Endothelial cell of umbilical vein (primary cell): ENCODE results near the gene LNX2. TPM values are rescaled to one million over a fixed set of nuclear protein-coding genes. Genes with fewer than 3 reads are reported as not detected.

Source experiments
- BruUV-seq: library from RNA; stranded (reverse); fragments of 400-500 nt; replicated peaks from 2 replicates; lab custom pipeline; 2021; lab: Mats Ljungman, UMichigan
- CTCF ChIA-PET: fragments of 300-600, 350-600 bp; sonication (Branson Sonifier 250); formaldehyde crosslinking; loops from one replicate; lab custom pipeline; 2021; ENCODE audit warnings: antibody characterized with exemption, inconsistent platforms; lab: Charles Lee
- POLR2A ChIA-PET: fragments of 300-600, 350-600 bp; sonication (Branson Sonifier 250); formaldehyde crosslinking; loops from one replicate; lab custom pipeline; 2021; ENCODE audit warnings: antibody characterized with exemption, inconsistent platforms; lab: Charles Lee
- DNase-seq: peaks from one replicate; pipeline ENCODE4 v3.0.0-alpha.2; 2011; ENCODE audit warnings: low read depth, low spot score
- FAIRE-seq: peaks from 2 replicates; lab custom pipeline; 2011; peaks lifted over from hg19 to GRCh38; lab: Jason Lieb, UNC
- H2AFZ ChIP-seq: 2 replicates; pipeline ENCODE4 v1.6.0; 2012; ENCODE audit warnings: low read depth, low read length, control low read depth, inconsistent platforms
- H3K27ac ChIP-seq: 2 replicates; pipeline ENCODE4 v1.5.1; 2011; ENCODE audit warnings: low read depth, mild to moderate bottlenecking, control low read depth, low read length, moderate library complexity; ENCODE audit not compliant: insufficient read depth
- H3K27me3 ChIP-seq, 2 experiments: 2 replicates each; pipeline versions ENCODE4 v1.6.0 to v1.6.1; 2011; ENCODE audit warnings: low read length in 2 of 2, mixed read lengths in 1 of 2; ENCODE audit not compliant: control insufficient read depth in 2 of 2, insufficient read depth in 2 of 2
- H3K36me3 ChIP-seq, 2 experiments: 2 replicates in 1 of 2; 3 replicates in 1 of 2; pipeline ENCODE4 v1.5.1; 2011; ENCODE audit warnings: low read length in 2 of 2, mild to moderate bottlenecking in 1 of 2, moderate library complexity in 1 of 2; ENCODE audit not compliant: control insufficient read depth in 2 of 2, insufficient read depth in 2 of 2; ENCODE audit errors: extremely low read depth in 1 of 2
- H3K4me1 ChIP-seq: 3 replicates; pipeline ENCODE4 v1.5.1; 2011; ENCODE audit warnings: mild to moderate bottlenecking, low read length; ENCODE audit not compliant: control insufficient read depth, insufficient read depth; ENCODE audit errors: extremely low read depth
- H3K4me2 ChIP-seq: 2 replicates; pipeline ENCODE4 v1.6.1; 2011; ENCODE audit warnings: low read length, control low read depth, mixed read lengths; ENCODE audit not compliant: insufficient read depth
- H3K4me3 ChIP-seq, 3 experiments: fragments of 200-600 bp in 1 of 3; sonication (generic), shearing (Covaris generic) in 1 of 3; replicated peaks in 1 of 3; 2 replicates each; pipeline ENCODE4 v1.5.1; 2011 to 2016; ENCODE audit warnings: control low read depth in 3 of 3, low read length in 3 of 3, mild to moderate bottlenecking in 2 of 3, inconsistent platforms in 1 of 3, low read depth in 1 of 3, moderate library complexity in 1 of 3; ENCODE audit not compliant: insufficient read depth in 1 of 3
- H3K79me2 ChIP-seq: 2 replicates; pipeline ENCODE4 v1.6.0; 2012; ENCODE audit warnings: low read length, inconsistent platforms; ENCODE audit not compliant: control insufficient read depth, insufficient read depth
- H3K9ac ChIP-seq: replicated peaks from 2 replicates; pipeline ENCODE3; 2011; ENCODE audit warnings: low read length, control low read depth; ENCODE audit not compliant: insufficient read depth; ENCODE audit errors: extremely low read depth
- H3K9me1 ChIP-seq: replicated peaks from 3 replicates; pipeline ENCODE4 v1.6.0; 2011; ENCODE audit warnings: mild to moderate bottlenecking, low read length; ENCODE audit not compliant: control insufficient read depth, insufficient read depth; ENCODE audit errors: extremely low read depth
- H3K9me3 ChIP-seq: replicated peaks from 2 replicates; pipeline ENCODE4 v1.5.1; 2012; ENCODE audit warnings: low read length, inconsistent platforms; ENCODE audit not compliant: control insufficient read depth, insufficient read depth
- H4K20me1 ChIP-seq: replicated peaks from 2 replicates; pipeline ENCODE3; 2011; ENCODE audit warnings: mild to moderate bottlenecking, low read length; ENCODE audit not compliant: control insufficient read depth, insufficient read depth; ENCODE audit errors: extremely low read depth
- CTCF ChIP-seq, 2 donors: IDR thresholded peaks; 1 replicate in 1 of 2; 2 replicates in 1 of 2; pipeline ENCODE4 v1.5.1; 2011; ENCODE audit warnings: low read length in 2 of 2, mild to moderate bottlenecking in 2 of 2, moderate library complexity in 2 of 2, control low read depth in 1 of 2, inconsistent platforms in 1 of 2, low read depth in 1 of 2; ENCODE audit not compliant: insufficient read depth in 1 of 2; ENCODE audit errors: extremely low read depth in 1 of 2
- EZH2 ChIP-seq: IDR thresholded peaks from 2 replicates; pipeline ENCODE4 v1.6.1; 2012; ENCODE audit warnings: borderline replicate concordance, low read depth, mild to moderate bottlenecking, moderate library complexity, low read length, inconsistent platforms; ENCODE audit not compliant: severe bottlenecking
- FOS ChIP-seq: IDR thresholded peaks from 2 replicates; pipeline ENCODE4 v1.6.1; 2011; ENCODE audit warnings: mild to moderate bottlenecking, low read length, moderate library complexity, borderline replicate concordance; ENCODE audit not compliant: insufficient read depth
- GATA2 ChIP-seq: IDR thresholded peaks from 2 replicates; pipeline ENCODE4 v1.7.0; 2011; ENCODE audit warnings: low read depth, mild to moderate bottlenecking, moderate library complexity, mixed read lengths, low read length; ENCODE audit not compliant: insufficient read length, insufficient read depth
- JUN ChIP-seq: IDR thresholded peaks from 2 replicates; pipeline ENCODE4 v1.6.1; 2011; ENCODE audit warnings: borderline replicate concordance, low read depth; ENCODE audit not compliant: insufficient read length, insufficient read depth
- MYC ChIP-seq: IDR thresholded peaks from one replicate; pipeline ENCODE4 v1.6.1; 2011; ENCODE audit warnings: mild to moderate bottlenecking, low read depth, low read length
- POLR2A ChIP-seq: IDR thresholded peaks from 2 replicates; pipeline ENCODE4 v1.6.1; 2012; ENCODE audit warnings: low read depth, mild to moderate bottlenecking, control low read depth, low read length
- POLR2AphosphoS5 ChIP-seq: IDR thresholded peaks from 2 replicates; pipeline ENCODE4 v1.6.1; 2012; ENCODE audit warnings: low read depth, mild to moderate bottlenecking, control low read depth, low read length, moderate library complexity; ENCODE audit not compliant: insufficient read depth
- dilution Hi-C: fragments of 300-500 bp; cut with MboI; formaldehyde crosslinking; loops from one replicate; pipeline ENCODE4 v1.15.0; 2019; ENCODE audit warnings: low sequenced_read_pairs; ENCODE audit not compliant: extremely low pct_ligation_motif_present
- intact Hi-C: fragments of 100-400 bp; cut with micrococcal nuclease; formaldehyde crosslinking; loops from one replicate; pipeline ENCODE4 v1.10.0; 2022
- polyA plus RNA-seq, 4 experiments: library from polyadenylated mRNA; depleted of rRNA in 3 of 4; stranded (reverse) in 3 of 4; unstranded in 1 of 4; fragments of >200 nt; gene quantifications; 2 replicates each; pipeline versions ENCODE4 v1.2.1 to v1.2.3, GENCODE V29; 2011 to 2012; ENCODE audit warnings: missing spikeins in 1 of 4
- total RNA-seq: library from RNA; stranded (reverse); gene quantifications from 2 replicates; pipeline ENCODE4 v1.2.3, GENCODE V29; 2021
- TF ChIP-seq, protein P1 (sequence below): IDR thresholded peaks from 2 replicates; pipeline ENCODE4 v1.6.1; 2011; ENCODE audit not compliant: insufficient read depth, insufficient read length

LNX2 gene
- total and polyA plus RNA-seq, 2 donors (not counting 3 experiments of a cell fraction or from before 2014, with no cell fraction given): 7.0 to 9.1 TPM

GRCh38 chr13:27562457-27562856, 57.9 kb downstream of the LNX2 start:
- BruUV-seq: no TSS peak
- H3K9ac ChIP-seq: no peak overlapping the region

More at GRCh38 chr13:27562457-27562856, 57.9 kb downstream of the LNX2 start:
- dilution Hi-C loops: no loop called here
- Histone ChIP-seq H3K27ac (no peak overlapping the region), H4K20me1 (no peaks in the 10 kb centered on the region), H3K9me1 (no peaks in the 10 kb centered on the region), H3K27me3 (no peaks in the 10 kb centered on the region), H3K4me2 (no peak overlapping the region), H3K4me1 (peaks cover 7% of the 10 kb centered on the region), H3K4me3 (no peak overlapping the region), H3K36me3 (peaks cover 0 to 6% of the 10 kb centered on the region in 2 experiments), H3K79me2 (no peaks in the 10 kb centered on the region), H2AFZ (no peak overlapping the region), H3K9me3 (no peaks in the 10 kb centered on the region)
- DNase-seq (no peak), FAIRE-seq (no peak)
- intact Hi-C loops: no loop called here
- CTCF ChIA-PET: no interaction called here
- POLR2A ChIA-PET: no interaction called here
- TF ChIP-seq CTCF (IDR thresholded peaks at IDR 0.05; ENCODE audit: extremely low read depth in 1 of 2, insufficient read depth in 1 of 2, low read depth in 1 of 2, low read length in 2 of 2): no peak
- TF ChIP-seq, protein P1, sequence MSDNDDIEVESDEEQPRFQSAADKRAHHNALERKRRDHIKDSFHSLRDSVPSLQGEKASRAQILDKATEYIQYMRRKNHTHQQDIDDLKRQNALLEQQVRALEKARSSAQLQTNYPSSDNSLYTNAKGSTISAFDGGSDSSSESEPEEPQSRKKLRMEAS: no peak
- no peak for TF ChIP-seq POLR2AphosphoS5
- TF ChIP-seq GATA2: no peak
- no peak for TF ChIP-seq MYC
- no peak for TF ChIP-seq POLR2A
- no peak for TF ChIP-seq JUN
- no peak for TF ChIP-seq EZH2
- TF ChIP-seq FOS: no peak
